Breast epithelium (tissue), 4 donors: Measurements from ENCODE around the gene SNAPIN. TPM values are rescaled to one million over a fixed set of nuclear protein-coding genes. Genes with fewer than 3 reads are reported as not detected.
"Not testable (repeated sequence)": the region's sequence is repeated elsewhere in the genome, so short reads cannot be mapped to it uniquely, and the experiment has no call there.

Experiments used
- DNase-seq, 2 donors: peaks; one replicate each; pipeline ENCODE4 v3.0.0-alpha.2; 2019; ENCODE audit warnings: low spot score in 2 of 2
- H3K27ac ChIP-seq, 2 donors: fragments of 200-600 bp; sonication (generic) in 1 of 2; one replicate each; pipeline ENCODE4 v1.5.1; 2016 to 2019; ENCODE audit warnings: mild to moderate bottlenecking in 1 of 2
- H3K27me3 ChIP-seq, 2 donors: fragments of 200-600 bp; sonication (generic) in 1 of 2; one replicate each; pipeline versions ENCODE4 v1.5.1 to v1.6.0; 2017 to 2019; ENCODE audit warnings: control low read depth in 1 of 2, mild to moderate bottlenecking in 1 of 2
- H3K36me3 ChIP-seq: fragments of 200-600 bp; one replicate; pipeline ENCODE4 v1.5.1; 2019
- H3K4me1 ChIP-seq, 2 donors: fragments of 200-600 bp; sonication (generic); one replicate each; pipeline ENCODE4 v1.5.1; 2016 to 2019; ENCODE audit warnings: control low read depth in 1 of 2
- H3K4me3 ChIP-seq, 3 donors: fragments of 200-600 bp; sonication (generic); 1 replicate in 2 of 3; 2 replicates in 1 of 3; pipeline ENCODE4 v1.5.1; 2016 to 2019; ENCODE audit warnings: mild to moderate bottlenecking in 3 of 3, moderate library complexity in 2 of 3
- H3K9me3 ChIP-seq, 2 donors: fragments of 200-600 bp; sonication (generic) in 1 of 2; one replicate each; pipeline ENCODE4 v1.5.1; 2016 to 2019; ENCODE audit warnings: control low read depth in 1 of 2
- CTCF ChIP-seq, 3 donors: fragments of 450-650 bp; IDR thresholded peaks; one replicate each; pipeline ENCODE4 v1.5.1; 2016 to 2017; ENCODE audit warnings: antibody characterized with exemption in 3 of 3, mild to moderate bottlenecking in 3 of 3, moderate library complexity in 3 of 3
- POLR2A ChIP-seq: fragments of 450-650 bp; IDR thresholded peaks from one replicate; pipeline ENCODE4 v1.6.1; 2016; ENCODE audit warnings: antibody characterized with exemption, mild to moderate bottlenecking, moderate library complexity
- POLR2AphosphoS5 ChIP-seq, 3 donors: sonication (generic); formaldehyde crosslinking; IDR thresholded peaks; one replicate each; pipeline ENCODE4 v1.6.1; 2017; ENCODE audit warnings: antibody characterized with exemption in 3 of 3
- intact Hi-C: fragments of 100-400 bp; cut with DNase I; formaldehyde crosslinking; loops from one replicate; pipeline ENCODE4 v1.15.1; 2023; ENCODE audit warnings: low total_unique reads
- total RNA-seq, 3 donors: library from RNA; depleted of rRNA; stranded (reverse); fragments of >200 nt; gene quantifications; one replicate each; pipeline ENCODE4 v1.1.0, GENCODE V29; 2016

The SNAPIN gene
- total RNA-seq, 3 donors from 2014 or later = 43.3 to 70.7 (median 54.2) TPM

- Histone ChIP-seq H3K27ac (no peak overlapping the region), H3K36me3 (no peaks in the 10 kb centered on the region), H3K4me1 (no peaks in the 10 kb centered on the region), H3K9me3 (no peaks in the 10 kb centered on the region), H3K4me3 (no peak overlapping the region), H3K27me3 (no peaks in the 10 kb centered on the region)
- intact Hi-C loops = no loop called here
- DNase-seq = no peak
- no peak for TF ChIP-seq CTCF (IDR thresholded peaks at IDR 0.05)
Measured at GRCh38 chr1:153639280-153639679, 19.2 kb upstream of the SNAPIN start.

- H3K9me3 ChIP-seq, intact Hi-C loops, DNase-seq, H3K27me3 ChIP-seq, H3K4me1 ChIP-seq, H3K4me3 ChIP-seq, H3K36me3 ChIP-seq: not testable (repeated sequence)
- H3K27ac ChIP-seq = peak overlapping the region in 1 of 2 donors; percentile 0
Measured at GRCh38 chr1:153640213-153640612, 18.3 kb upstream of the SNAPIN start.

- TF ChIP-seq POLR2A (no peak), CTCF (IDR thresholded peaks at IDR 0.05) (no peak), POLR2AphosphoS5 (IDR thresholded peaks at IDR 0.05) (no peak)
- H3K27ac ChIP-seq = peak overlapping the region in 1 of 2 donors; percentile 0
- H3K4me3 ChIP-seq = no peak overlapping the region
- no peaks in the 10 kb centered on the region for H3K27me3 ChIP-seq
- intact Hi-C loops = no loop called here
- no peak for DNase-seq
- no peaks in the 10 kb centered on the region for H3K4me1 ChIP-seq
- H3K9me3 ChIP-seq = no peaks in the 10 kb centered on the region
- H3K36me3 ChIP-seq = no peaks in the 10 kb centered on the region
Measured at GRCh38 chr1:153640861-153641260, 17.6 kb upstream of the SNAPIN start.

- Histone ChIP-seq H3K9me3 (no peaks in the 10 kb centered on the region), H3K27ac (peak overlapping the region in 1 of 2 donors; percentile 28), H3K36me3 (no peaks in the 10 kb centered on the region), H3K4me3 (no peak overlapping the region), H3K4me1 (no peaks in the 10 kb centered on the region), H3K27me3 (no peaks in the 10 kb centered on the region)
- intact Hi-C loops = loop anchor here (1.0 kb wide), 1 partner anchor 23 kb away; no protein-coding TSS in a partner anchor
- TF ChIP-seq POLR2AphosphoS5 (IDR thresholded peaks at IDR 0.05) (no peak), POLR2A (no peak), CTCF (IDR thresholded peaks at IDR 0.05) (no peak)
- DNase-seq = no peak
Measured at GRCh38 chr1:153642161-153642560, 16.3 kb upstream of the SNAPIN start.

GRCh38 chr1:153643100-153643499, 15.4 kb upstream of the SNAPIN start:
- H3K4me1 ChIP-seq = no peaks in the 10 kb centered on the region
- H3K9me3 ChIP-seq = no peaks in the 10 kb centered on the region
- no peak for TF ChIP-seq CTCF (IDR thresholded peaks at IDR 0.05)
- TF ChIP-seq POLR2AphosphoS5 (IDR thresholded peaks at IDR 0.05) = no peak
- TF ChIP-seq POLR2A = no peak
- H3K4me3 ChIP-seq = no peak overlapping the region
- no peaks in the 10 kb centered on the region for H3K36me3 ChIP-seq
- no peak for DNase-seq
- H3K27me3 ChIP-seq = no peaks in the 10 kb centered on the region
- peak overlapping the region; percentile 2 to 6 for H3K27ac ChIP-seq
- intact Hi-C loops = no loop called here

- peak overlapping the region in 1 of 2 donors; percentile 64 for H3K27ac ChIP-seq
Measured at GRCh38 chr1:153643816-153644215, 14.7 kb upstream of the SNAPIN start.

More at GRCh38 chr1:153643816-153644215, 14.7 kb upstream of the SNAPIN start:
- Histone ChIP-seq H3K36me3 (no peaks in the 10 kb centered on the region), H3K4me1 (no peaks in the 10 kb centered on the region), H3K27me3 (no peaks in the 10 kb centered on the region), H3K4me3 (no peak overlapping the region), H3K9me3 (no peaks in the 10 kb centered on the region)
- TF ChIP-seq CTCF (IDR thresholded peaks at IDR 0.05) (no peak), POLR2A (no peak), POLR2AphosphoS5 (IDR thresholded peaks at IDR 0.05) (no peak)
- intact Hi-C loops = no loop called here
- DNase-seq = no peak
